H1 (cell line): ENCODE results near the gene MMAB. TPM values are rescaled to one million over a fixed set of nuclear protein-coding genes. Genes with fewer than 3 reads are reported as not detected.

Experiments used
- CTCF ChIA-PET: fragments of 300-600 bp; sonication (Branson Sonifier 250); formaldehyde crosslinking; loops from one replicate; lab custom pipeline; 2021; ENCODE audit not compliant: partially characterized antibody; lab: Charles Lee
- POLR2A ChIA-PET: fragments of 300-600 bp; sonication (Branson Sonifier 250); formaldehyde crosslinking; loops from one replicate; lab custom pipeline; 2021; ENCODE audit warnings: inconsistent platforms; ENCODE audit not compliant: partially characterized antibody; lab: Charles Lee
- DNase-seq, 2 experiments: peaks; one replicate each; pipeline versions ENCODE4 v3.0.0 to v3.0.0-alpha.2; 2010 to 2022; ENCODE audit warnings: low spot score in 2 of 2, low read depth in 1 of 2, mixed read lengths in 1 of 2
- FAIRE-seq: peaks from 2 replicates; lab custom pipeline; 2011; peaks lifted over from hg19 to GRCh38; lab: Jason Lieb, UNC
- H2AFZ ChIP-seq: 2 replicates; pipeline ENCODE4 v1.8.1; 2012; ENCODE audit warnings: low read length, inconsistent platforms
- H2AK5ac ChIP-seq: 2 replicates; pipeline ENCODE4 v1.6.1; 2013; ENCODE audit warnings: low read depth, low read length
- H2BK120ac ChIP-seq: replicated peaks from 2 replicates; pipeline ENCODE3; 2013; ENCODE audit warnings: low read depth, low read length, inconsistent platforms
- H2BK12ac ChIP-seq: 2 replicates; pipeline ENCODE4 v1.6.1; 2013; ENCODE audit warnings: low read depth, low read length
- H2BK15ac ChIP-seq: 2 replicates; pipeline ENCODE4 v1.6.1; 2013; ENCODE audit warnings: low read length
- H2BK20ac ChIP-seq: 2 replicates; pipeline ENCODE4 v1.6.1; 2013; ENCODE audit warnings: low read length
- H2BK5ac ChIP-seq: 2 replicates; pipeline ENCODE4 v1.6.1; 2013; ENCODE audit warnings: low read depth, low read length
- H3K14ac ChIP-seq: 2 replicates; pipeline ENCODE4 v1.6.1; 2013; ENCODE audit warnings: inconsistent platforms; ENCODE audit not compliant: insufficient read length
- H3K18ac ChIP-seq: 2 replicates; pipeline ENCODE4 v1.6.1; 2013; ENCODE audit warnings: low read length; ENCODE audit errors: extremely low read depth
- H3K23ac ChIP-seq: 2 replicates; pipeline ENCODE4 v1.6.1; 2013; ENCODE audit warnings: inconsistent platforms; ENCODE audit not compliant: insufficient read length
- H3K23me2 ChIP-seq: 2 replicates; pipeline ENCODE4 v1.6.1; 2013; ENCODE audit warnings: low read depth, low read length
- H3K27ac ChIP-seq: 2 replicates; pipeline ENCODE4 v1.6.1; 2011; ENCODE audit warnings: low read depth, low read length, inconsistent platforms
- H3K27me3 ChIP-seq, 4 experiments: replicated peaks in 1 of 4; 1 replicate in 1 of 4; 2 replicates in 3 of 4; pipeline versions ENCODE4 v1.6.1 to v1.8.1; 2011 to 2013; ENCODE audit warnings: low read length in 3 of 4, mild to moderate bottlenecking in 3 of 4, inconsistent platforms in 2 of 4, mixed read lengths in 2 of 4, moderate library complexity in 1 of 4; ENCODE audit not compliant: control insufficient read depth in 3 of 4, insufficient read depth in 3 of 4; ENCODE audit errors: extremely low read depth in 1 of 4
- H3K36me3 ChIP-seq, 4 experiments: 2 replicates each; pipeline versions ENCODE4 v1.6.1 to v1.8.1; 2011 to 2013; ENCODE audit warnings: mild to moderate bottlenecking in 4 of 4, low read length in 3 of 4, moderate library complexity in 2 of 4, control low read depth in 1 of 4, inconsistent platforms in 1 of 4; ENCODE audit not compliant: insufficient read depth in 4 of 4, control insufficient read depth in 2 of 4
- H3K4ac ChIP-seq: replicated peaks from 2 replicates; pipeline ENCODE3; 2013; ENCODE audit warnings: low read length, low read depth, mixed read lengths, inconsistent platforms; ENCODE audit not compliant: insufficient read length
- H3K4me1 ChIP-seq, 4 experiments: replicated peaks in 1 of 4; 1 replicate in 1 of 4; 2 replicates in 3 of 4; pipeline versions ENCODE4 v1.6.1 to v1.8.1; 2011 to 2013; ENCODE audit warnings: low read length in 3 of 4, inconsistent platforms in 2 of 4, mixed read lengths in 1 of 4; ENCODE audit not compliant: insufficient read depth in 4 of 4, control insufficient read depth in 3 of 4
- H3K4me2 ChIP-seq, 2 experiments: 2 replicates each; pipeline versions ENCODE4 v1.6.1 to v1.8.1; 2011 to 2013; ENCODE audit warnings: low read depth in 2 of 2, low read length in 2 of 2, control low read depth in 1 of 2, inconsistent platforms in 1 of 2, mild to moderate bottlenecking in 1 of 2; ENCODE audit not compliant: insufficient read depth in 1 of 2
- H3K4me3 ChIP-seq, 4 experiments: fragments of 200-600, 300-600 bp in 1 of 4; sonication (generic), shearing (Covaris generic), sonication (Bioruptor Twin) in 1 of 4; 2 replicates each; pipeline versions ENCODE4 v1.5.1 to v1.8.1; 2011 to 2016; ENCODE audit warnings: low read length in 4 of 4, low read depth in 3 of 4, control low read depth in 2 of 4, inconsistent platforms in 2 of 4, mild to moderate bottlenecking in 2 of 4, mixed read lengths in 1 of 4, moderate library complexity in 1 of 4; ENCODE audit not compliant: insufficient read depth in 2 of 4; ENCODE audit errors: extremely low read depth in 1 of 4
- H3K56ac ChIP-seq: replicated peaks from 2 replicates; pipeline ENCODE3; 2013; ENCODE audit warnings: low read depth, mild to moderate bottlenecking, mixed read lengths, low read length, inconsistent platforms; ENCODE audit not compliant: insufficient read length
- H3K79me1 ChIP-seq: 2 replicates; pipeline ENCODE4 v1.6.1; 2013; ENCODE audit warnings: low read depth, low read length, control low read depth
- H3K79me2 ChIP-seq, 2 experiments: 2 replicates each; pipeline versions ENCODE4 v1.6.1 to v1.8.1; 2012 to 2013; ENCODE audit warnings: low read length in 2 of 2, mild to moderate bottlenecking in 2 of 2, inconsistent platforms in 1 of 2; ENCODE audit not compliant: insufficient read depth in 2 of 2, control insufficient read depth in 1 of 2
- H3K9ac ChIP-seq, 4 experiments: replicated peaks in 1 of 4; 1 replicate in 1 of 4; 2 replicates in 3 of 4; pipeline versions ENCODE4 v1.6.1 to v1.8.1; 2011 to 2013; ENCODE audit warnings: low read depth in 3 of 4, low read length in 3 of 4, control low read depth in 2 of 4, mild to moderate bottlenecking in 2 of 4, moderate library complexity in 2 of 4, inconsistent platforms in 1 of 4; ENCODE audit errors: extremely low read depth in 1 of 4
- H3K9me3 ChIP-seq, 2 experiments: 2 replicates each; pipeline versions ENCODE4 v1.6.1 to v1.8.1; 2012 to 2013; ENCODE audit warnings: mild to moderate bottlenecking in 2 of 2, moderate library complexity in 2 of 2, control low read depth in 1 of 2, inconsistent platforms in 1 of 2, low read depth in 1 of 2, low read length in 1 of 2, mixed read lengths in 1 of 2; ENCODE audit not compliant: insufficient read depth in 2 of 2
- H4K20me1 ChIP-seq, 2 experiments: replicated peaks in 1 of 2; 2 replicates each; pipeline versions ENCODE3 to v1.8.1; 2011 to 2013; ENCODE audit warnings: inconsistent platforms in 2 of 2, low read length in 2 of 2, mild to moderate bottlenecking in 1 of 2; ENCODE audit not compliant: insufficient read depth in 2 of 2, control insufficient read depth in 1 of 2
- H4K5ac ChIP-seq: 2 replicates; pipeline ENCODE4 v1.6.1; 2013; ENCODE audit warnings: low read length, low read depth, mixed read lengths, inconsistent platforms; ENCODE audit not compliant: insufficient read length
- H4K8ac ChIP-seq: 2 replicates; pipeline ENCODE4 v1.8.0; 2013; ENCODE audit warnings: mild to moderate bottlenecking, moderate library complexity, low read length, inconsistent platforms; ENCODE audit not compliant: insufficient read depth; ENCODE audit errors: extremely low read depth
- H4K91ac ChIP-seq: replicated peaks from 2 replicates; pipeline ENCODE3; 2013; ENCODE audit warnings: low read length, mixed read lengths, inconsistent platforms; ENCODE audit not compliant: insufficient read length
- ASH2L ChIP-seq: fragments of 200-600, 300-600 bp; sonication (generic); IDR thresholded peaks from one replicate; pipeline ENCODE4 v1.7.1; 2017; ENCODE audit warnings: low read length
- ATF2 ChIP-seq: IDR thresholded peaks from 2 replicates; pipeline ENCODE4 v1.6.1; 2012; ENCODE audit warnings: low read length, inconsistent platforms
- BRCA1 ChIP-seq: IDR thresholded peaks from 2 replicates; pipeline ENCODE4 v1.6.1; 2012; ENCODE audit warnings: low read depth, low read length, improper control_type of control experiment
- CBX5 ChIP-seq: fragments of 300-800, 300-1000 bp; sonication (generic); IDR thresholded peaks from 2 replicates; pipeline ENCODE4 v1.7.1; 2016; ENCODE audit warnings: antibody characterized with exemption, low read length, low read depth
- CHD1 ChIP-seq: IDR thresholded peaks from 2 replicates; pipeline ENCODE4 v1.6.1; 2012; ENCODE audit warnings: low read depth, low read length, improper control_type of control experiment
- JUN ChIP-seq: IDR thresholded peaks from 2 replicates; pipeline ENCODE4 v1.6.1; 2011; ENCODE audit warnings: low read depth, mild to moderate bottlenecking, improper control_type of control experiment, low read length
- KDM1A ChIP-seq: fragments of 200-600, 300-600 bp; sonication (generic); IDR thresholded peaks from 2 replicates; pipeline ENCODE4 v1.7.1; 2016; ENCODE audit warnings: mild to moderate bottlenecking, low read length, borderline replicate concordance
- NANOG ChIP-seq: IDR thresholded peaks from 2 replicates; pipeline ENCODE4 v1.6.1; 2011; ENCODE audit warnings: low read length, low read depth, mild to moderate bottlenecking, inconsistent platforms; ENCODE audit not compliant: insufficient read depth, poor library complexity, severe bottlenecking
- WGBS, 2 experiments: shearing (Covaris generic) in 1 of 2; methylation state at CpG; one replicate each; pipeline versions ENCODE4 v1.1.6 to v1.1.7; 2013 to 2015; ENCODE audit warnings: low lambda C conversion rate in 2 of 2, mixed read lengths in 2 of 2, inconsistent platforms in 1 of 2, low coverage in 1 of 2, missing lambda C conversion rate in 1 of 2; ENCODE audit not compliant: insufficient replicate concordance in 2 of 2, insufficient coverage in 1 of 2, insufficient read length in 1 of 2; ENCODE audit errors: extremely low coverage in 1 of 2, missing lambda C conversion rate in 1 of 2; 5-methylcytosine and 5-hydroxymethylcytosine counted together
- polyA plus RNA-seq, 7 experiments: library from polyadenylated mRNA; depleted of rRNA in 3 of 7; stranded (reverse) in 5 of 7; unstranded in 2 of 7; fragments of >200 nt in 5 of 7; fragments of 200-250 nt in 2 of 7; gene quantifications; 1 replicate in 5 of 7; 2 replicates in 1 of 7; 4 replicates in 1 of 7; pipeline versions ENCODE4 v1.2.1 to v1.2.3, GENCODE V29; 2011 to 2013; ENCODE audit warnings: missing spikeins in 2 of 7, mixed read lengths in 2 of 7
- total RNA-seq: library from RNA; stranded (reverse); fragmentation: NEBNext Ultra II Directional; extraction: Animal tissue kit (Norgen Biotek cat#: 25700); gene quantifications from 2 replicates; pipeline ENCODE4 v1.2.1, GENCODE V29; 2021
- TF ChIP-seq, protein P1 (sequence below): IDR thresholded peaks from 2 replicates; pipeline ENCODE4 v1.6.1; 2012; ENCODE audit warnings: inconsistent platforms

MMAB gene
- total and polyA plus RNA-seq, 2 of the 8 experiments (the other 6 are each of a cell fraction or from before 2014, with no cell fraction given) = 12.9 to 18.5 TPM

GRCh38 chr12:109552971-109553370 lies 20.3 kb downstream of the MMAB start:
- Histone ChIP-seq H4K91ac (no peak overlapping the region), H3K23ac (no peak overlapping the region), H3K27ac (no peak overlapping the region), H2BK120ac (no peak overlapping the region), H2AK5ac (no peak overlapping the region), H3K4me2 (no peak overlapping the region), H3K79me1 (no peaks in the 10 kb centered on the region), H2BK20ac (no peak overlapping the region), H2BK5ac (no peak overlapping the region), H2AFZ (no peak overlapping the region), H3K4ac (no peak overlapping the region), H3K4me1 (peaks cover 0 to 4% (median 0%) of the 10 kb centered on the region in 4 experiments; a peak in 2 of 7 replicates), H3K14ac (no peak overlapping the region), H3K18ac (no peak overlapping the region), H3K4me3 (no peak overlapping the region), H4K5ac (no peak overlapping the region), H2BK15ac (no peak overlapping the region), H3K79me2 (no peaks in the 10 kb centered on the region), H4K8ac (no peak overlapping the region; the same call in 1 of the 2 replicates), H4K20me1 (peaks cover 0 to 2% of the 10 kb centered on the region in 2 experiments), H2BK12ac (no peak overlapping the region), H3K36me3 (no peaks in the 10 kb centered on the region; a peak in 1 of 8 replicates), H3K27me3 (no peaks in the 10 kb centered on the region; a peak in 3 of 7 replicates), H3K23me2 (no peaks in the 10 kb centered on the region), H3K56ac (no peak overlapping the region), H3K9ac (no peak overlapping the region), H3K9me3 (no peaks in the 10 kb centered on the region)
- no peak for FAIRE-seq
- POLR2A ChIA-PET = interaction anchor here (0.6 to 2.9 kb wide), 5 partner anchors 16 to 801 kb away, joined by 3 to 13 read pairs (median 3); partner anchors contain the start of genes MMAB and MVK
- no peak for DNase-seq
- WGBS, 2 experiments = 82% methylated on average over 4 of the region's 4 CpGs; no CpG with 5 or more reads in 1 of the 2 experiments
- CTCF ChIA-PET = interaction anchor here (0.6 to 4.9 kb wide), 8 partner anchors 10 to 301 kb away, joined by 3 to 25 read pairs (median 3); no protein-coding TSS in a partner anchor
- TF ChIP-seq CHD1 (no peak), ASH2L (no peak), KDM1A (no peak), CBX5 (no peak), JUN (no peak), ATF2 (no peak), BRCA1 (no peak), NANOG (no peak)
- TF ChIP-seq, protein P1, sequence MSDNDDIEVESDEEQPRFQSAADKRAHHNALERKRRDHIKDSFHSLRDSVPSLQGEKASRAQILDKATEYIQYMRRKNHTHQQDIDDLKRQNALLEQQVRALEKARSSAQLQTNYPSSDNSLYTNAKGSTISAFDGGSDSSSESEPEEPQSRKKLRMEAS = no peak
